GM23338 (cell line): ENCODE data around the gene ADAMTS20. TPM values are rescaled to one million over a fixed set of nuclear protein-coding genes. Genes with fewer than 3 reads are reported as not detected.

ENCODE experiments used
- ATAC-seq: fragments of 200-7000 bp; cut with Tn5 transposase; 3 replicates; pipeline ENCODE4 v1.9.1; 2020
- DNase-seq: peaks from one replicate; pipeline ENCODE4 v3.0.0-alpha.2; 2015; ENCODE audit warnings: low spot score
- H2AFZ ChIP-seq: fragments of 200-600 bp; sonication (generic); 2 replicates; pipeline ENCODE4 v1.8.0; 2016; ENCODE audit warnings: antibody characterized with exemption, mild to moderate bottlenecking, moderate library complexity
- H3F3A ChIP-seq: fragments of 200-600 bp; sonication (generic); replicated peaks from 2 replicates; pipeline ENCODE4 v1.8.0; 2017; ENCODE audit warnings: antibody characterized with exemption, mixed run types, low read depth
- H3K27ac ChIP-seq: fragments of 200-600 bp; sonication (generic); 2 replicates; pipeline ENCODE4 v1.6.1; 2016; ENCODE audit warnings: low read depth
- H3K27me3 ChIP-seq: fragments of 200-600 bp; sonication (generic); 2 replicates; pipeline ENCODE4 v1.8.0; 2016; ENCODE audit warnings: mild to moderate bottlenecking, mixed run types, moderate library complexity; ENCODE audit not compliant: insufficient read depth
- H3K36me3 ChIP-seq: fragments of 200-600 bp; sonication (generic); 2 replicates; pipeline ENCODE4 v1.8.0; 2016; ENCODE audit warnings: mild to moderate bottlenecking; ENCODE audit not compliant: insufficient read depth
- H3K4me1 ChIP-seq: fragments of 200-600 bp; sonication (generic); 2 replicates; pipeline ENCODE4 v1.8.0; 2016; ENCODE audit warnings: mild to moderate bottlenecking, moderate library complexity; ENCODE audit not compliant: insufficient read depth
- H3K4me2 ChIP-seq: fragments of 200-600 bp; sonication (generic); 2 replicates; pipeline ENCODE4 v1.7.1; 2017; ENCODE audit warnings: mixed run types
- H3K4me3 ChIP-seq: fragments of 200-600 bp; sonication (generic); 2 replicates; pipeline ENCODE4 v1.6.1; 2016; ENCODE audit warnings: mixed run types
- H3K79me2 ChIP-seq: fragments of 200-600 bp; sonication (generic); replicated peaks from 2 replicates; pipeline ENCODE4 v1.8.0; 2017; ENCODE audit warnings: mild to moderate bottlenecking; ENCODE audit not compliant: insufficient read depth
- H3K9me2 ChIP-seq: fragments of 200-600 bp; sonication (generic); 2 replicates; pipeline ENCODE4 v1.8.0; 2017; ENCODE audit not compliant: insufficient read depth
- H4K20me1 ChIP-seq: fragments of 200-600 bp; sonication (generic); replicated peaks from 2 replicates; pipeline ENCODE4 v1.8.0; 2017; ENCODE audit warnings: mild to moderate bottlenecking; ENCODE audit not compliant: insufficient read depth
- H3K27ac Mint-ChIP-seq: 2 replicates; pipeline ENCODE4 v1.8.0; 2020; ENCODE audit warnings: inconsistent platforms, mild to moderate bottlenecking, moderate library complexity, mixed read lengths
- H3K27me3 Mint-ChIP-seq: 3 replicates; pipeline ENCODE4 v1.8.0; 2022; ENCODE audit warnings: low read depth, mild to moderate bottlenecking, moderate library complexity, mixed read lengths, inconsistent platforms; ENCODE audit not compliant: insufficient read depth, poor library complexity
- H3K36me3 Mint-ChIP-seq: 3 replicates; pipeline ENCODE4 v1.8.0; 2021; ENCODE audit warnings: low read depth, mild to moderate bottlenecking, inconsistent platforms, moderate library complexity, mixed read lengths
- H3K4me1 Mint-ChIP-seq: 3 replicates; pipeline ENCODE4 v1.8.0; 2020; ENCODE audit warnings: mild to moderate bottlenecking, inconsistent platforms, mixed read lengths
- H3K4me3 Mint-ChIP-seq: 3 replicates; pipeline ENCODE4 v1.8.0; 2021; ENCODE audit warnings: moderate library complexity, mild to moderate bottlenecking, inconsistent platforms, mixed read lengths
- H3K9me3 Mint-ChIP-seq: 3 replicates; pipeline ENCODE4 v1.8.0; 2020; ENCODE audit warnings: moderate library complexity, mild to moderate bottlenecking, inconsistent platforms, mixed read lengths
- CREB1 ChIP-seq: fragments of 250-450 bp; sonication (Bioruptor Pico); IDR thresholded peaks from 2 replicates; pipeline ENCODE4 v1.5.0; 2020; ENCODE audit warnings: low read depth, mild to moderate bottlenecking, moderate library complexity
- EZH2 ChIP-seq: fragments of 200-600 bp; sonication (generic); IDR thresholded peaks from one replicate; pipeline ENCODE4 v1.8.0; 2017; ENCODE audit warnings: antibody characterized with exemption, mild to moderate bottlenecking, low read depth; ENCODE audit not compliant: unreplicated experiment
- EZH2phosphoT487 ChIP-seq: fragments of 200-600 bp; sonication (generic); IDR thresholded peaks from one replicate; pipeline ENCODE4 v1.8.1; 2018; ENCODE audit warnings: antibody characterized with exemption; ENCODE audit not compliant: unreplicated experiment
- JUNB ChIP-seq: IDR thresholded peaks from one replicate; pipeline ENCODE4 v1.6.1; 2016; ENCODE audit warnings: antibody characterized with exemption; ENCODE audit not compliant: unreplicated experiment
- NANOG ChIP-seq: IDR thresholded peaks from 2 replicates; pipeline ENCODE4 v1.6.1; 2016; ENCODE audit warnings: antibody characterized with exemption, borderline replicate concordance
- POLR2AphosphoS5 ChIP-seq: IDR thresholded peaks from 2 replicates; pipeline ENCODE4 v1.6.1; 2016; ENCODE audit warnings: antibody characterized with exemption, low read depth
- STAT1 ChIP-seq: IDR thresholded peaks from one replicate; pipeline ENCODE4 v1.6.1; 2016; ENCODE audit warnings: antibody characterized with exemption; ENCODE audit not compliant: unreplicated experiment
- ZNF114 ChIP-seq: fragments of 250-450 bp; sonication (Bioruptor Pico); IDR thresholded peaks from 2 replicates; pipeline ENCODE4 v1.5.0; 2020; ENCODE audit warnings: mild to moderate bottlenecking, moderate library complexity
- ZNF331 ChIP-seq: fragments of 250-450 bp; sonication (Bioruptor Pico); IDR thresholded peaks from 2 replicates; pipeline ENCODE4 v1.5.0; 2020; ENCODE audit warnings: low read depth, mild to moderate bottlenecking, moderate library complexity
- polyA plus RNA-seq: library from polyadenylated mRNA; unstranded; fragments of >200 nt; fragmentation: Nextera tagmentation; extraction: Ambion mirVana; gene quantifications from 2 replicates; pipeline ENCODE4 v1.2.1, GENCODE V29; 2016
- total RNA-seq: library from RNA; depleted of rRNA; stranded (reverse); fragments of >200 nt; shearing (Covaris generic); gene quantifications from 2 replicates; pipeline ENCODE4 v1.2.3, GENCODE V29; 2014
- TF ChIP-seq, protein P1 (sequence below): IDR thresholded peaks from one replicate; pipeline ENCODE4 v1.6.1; 2018; ENCODE audit warnings: antibody characterized with exemption; ENCODE audit not compliant: unreplicated experiment
- TF ChIP-seq, protein P2 (sequence below): IDR thresholded peaks from 2 replicates; pipeline ENCODE4 v1.6.1; 2016; ENCODE audit warnings: antibody characterized with exemption
- TF ChIP-seq, protein P3 (sequence below), 2 experiments: fragments of 200-600 bp in 1 of 2; sonication (generic) in 1 of 2; conservative IDR thresholded peaks; 2 replicates each; pipeline versions ENCODE4 v1.5.1 to v1.6.1; 2016 to 2017; ENCODE audit warnings: antibody characterized with exemption in 2 of 2, low read depth in 2 of 2, mild to moderate bottlenecking in 2 of 2, moderate library complexity in 1 of 2
- TF ChIP-seq, protein P4 (sequence below): fragments of 250-450 bp; sonication (Bioruptor Pico); IDR thresholded peaks from 2 replicates; pipeline ENCODE4 v1.5.0; 2020; ENCODE audit warnings: mild to moderate bottlenecking, moderate library complexity

Gene ADAMTS20
- total and polyA plus RNA-seq, 2 experiments from 2014 or later = 2.0 to 9.3 TPM

DNA sequence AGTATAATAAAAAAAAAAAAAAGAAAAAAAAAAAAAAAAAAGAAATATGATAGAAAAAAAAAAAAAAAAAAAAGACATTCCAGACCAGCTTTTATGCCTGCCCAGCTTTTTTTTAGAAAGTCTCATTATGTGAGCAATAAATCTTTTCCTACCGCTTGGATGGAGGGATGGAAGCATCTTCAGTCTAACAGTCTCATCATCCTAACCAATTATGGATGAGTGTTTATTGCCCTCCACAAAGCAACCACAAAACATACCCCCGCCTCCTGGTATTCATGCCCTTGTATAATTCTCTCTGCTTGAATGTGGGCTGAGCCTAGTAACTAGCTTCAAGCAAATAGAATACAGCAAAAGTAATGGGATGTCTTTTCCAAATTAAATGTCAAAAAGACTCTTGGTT is 33.7 kb upstream of the ADAMTS20 start (continued):
- TF ChIP-seq, protein P1, sequence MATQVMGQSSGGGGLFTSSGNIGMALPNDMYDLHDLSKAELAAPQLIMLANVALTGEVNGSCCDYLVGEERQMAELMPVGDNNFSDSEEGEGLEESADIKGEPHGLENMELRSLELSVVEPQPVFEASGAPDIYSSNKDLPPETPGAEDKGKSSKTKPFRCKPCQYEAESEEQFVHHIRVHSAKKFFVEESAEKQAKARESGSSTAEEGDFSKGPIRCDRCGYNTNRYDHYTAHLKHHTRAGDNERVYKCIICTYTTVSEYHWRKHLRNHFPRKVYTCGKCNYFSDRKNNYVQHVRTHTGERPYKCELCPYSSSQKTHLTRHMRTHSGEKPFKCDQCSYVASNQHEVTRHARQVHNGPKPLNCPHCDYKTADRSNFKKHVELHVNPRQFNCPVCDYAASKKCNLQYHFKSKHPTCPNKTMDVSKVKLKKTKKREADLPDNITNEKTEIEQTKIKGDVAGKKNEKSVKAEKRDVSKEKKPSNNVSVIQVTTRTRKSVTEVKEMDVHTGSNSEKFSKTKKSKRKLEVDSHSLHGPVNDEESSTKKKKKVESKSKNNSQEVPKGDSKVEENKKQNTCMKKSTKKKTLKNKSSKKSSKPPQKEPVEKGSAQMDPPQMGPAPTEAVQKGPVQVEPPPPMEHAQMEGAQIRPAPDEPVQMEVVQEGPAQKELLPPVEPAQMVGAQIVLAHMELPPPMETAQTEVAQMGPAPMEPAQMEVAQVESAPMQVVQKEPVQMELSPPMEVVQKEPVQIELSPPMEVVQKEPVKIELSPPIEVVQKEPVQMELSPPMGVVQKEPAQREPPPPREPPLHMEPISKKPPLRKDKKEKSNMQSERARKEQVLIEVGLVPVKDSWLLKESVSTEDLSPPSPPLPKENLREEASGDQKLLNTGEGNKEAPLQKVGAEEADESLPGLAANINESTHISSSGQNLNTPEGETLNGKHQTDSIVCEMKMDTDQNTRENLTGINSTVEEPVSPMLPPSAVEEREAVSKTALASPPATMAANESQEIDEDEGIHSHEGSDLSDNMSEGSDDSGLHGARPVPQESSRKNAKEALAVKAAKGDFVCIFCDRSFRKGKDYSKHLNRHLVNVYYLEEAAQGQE = no peak
- TF ChIP-seq EZH2 = no peak

DNA sequence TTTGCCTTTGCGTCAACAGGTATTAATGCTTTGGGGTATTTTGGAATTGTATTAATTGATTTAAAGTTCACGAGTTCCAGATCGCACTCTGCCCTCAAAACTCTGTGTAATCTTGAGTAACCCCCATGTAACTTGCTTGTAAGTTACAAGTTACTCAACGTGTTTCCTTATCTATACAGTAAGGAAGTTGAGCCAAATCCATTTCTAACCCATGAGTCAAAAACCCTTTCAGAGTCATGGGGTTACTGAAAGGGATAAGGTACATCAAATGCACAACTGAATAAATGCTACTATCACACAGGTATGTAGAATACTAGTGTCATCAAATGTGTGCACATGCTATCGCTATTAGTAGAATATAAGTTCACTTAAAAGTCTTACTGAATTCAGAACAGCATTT is 28.6 kb upstream of the ADAMTS20 start:
- Histone ChIP-seq H4K20me1 (no peaks in the 10 kb centered on the region), H3K27ac (no peak overlapping the region), H3K79me2 (no peaks in the 10 kb centered on the region), H3K36me3 (no peaks in the 10 kb centered on the region), H2AFZ (no peak overlapping the region), H3K4me2 (no peak overlapping the region), H3K9me2 (0 out of 2 replicates have a peak, but pooled peaks cover 4% of the 10 kb centered on the region), H3K4me1 (no peaks in the 10 kb centered on the region), H3K27me3 (no peaks in the 10 kb centered on the region), H3F3A (no peaks in the 10 kb centered on the region), H3K4me3 (no peak overlapping the region)
- Mint-ChIP-seq H3K4me3 (no peak overlapping the region), H3K27me3 (peaks cover 1% of the 10 kb centered on the region), H3K9me3 (no peaks in the 10 kb centered on the region), H3K36me3 (no peaks in the 10 kb centered on the region), H3K27ac (no peak overlapping the region), H3K4me1 (peaks cover 6% of the 10 kb centered on the region; the same call in 2 of the 3 replicates)
- TF ChIP-seq CREB1 (CRISPR knock-in tag) = no peak
- TF ChIP-seq ZNF331 (CRISPR knock-in tag) = no peak
- TF ChIP-seq, protein P2, sequence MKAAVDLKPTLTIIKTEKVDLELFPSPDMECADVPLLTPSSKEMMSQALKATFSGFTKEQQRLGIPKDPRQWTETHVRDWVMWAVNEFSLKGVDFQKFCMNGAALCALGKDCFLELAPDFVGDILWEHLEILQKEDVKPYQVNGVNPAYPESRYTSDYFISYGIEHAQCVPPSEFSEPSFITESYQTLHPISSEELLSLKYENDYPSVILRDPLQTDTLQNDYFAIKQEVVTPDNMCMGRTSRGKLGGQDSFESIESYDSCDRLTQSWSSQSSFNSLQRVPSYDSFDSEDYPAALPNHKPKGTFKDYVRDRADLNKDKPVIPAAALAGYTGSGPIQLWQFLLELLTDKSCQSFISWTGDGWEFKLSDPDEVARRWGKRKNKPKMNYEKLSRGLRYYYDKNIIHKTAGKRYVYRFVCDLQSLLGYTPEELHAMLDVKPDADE = no peak
- TF ChIP-seq, protein P3, sequence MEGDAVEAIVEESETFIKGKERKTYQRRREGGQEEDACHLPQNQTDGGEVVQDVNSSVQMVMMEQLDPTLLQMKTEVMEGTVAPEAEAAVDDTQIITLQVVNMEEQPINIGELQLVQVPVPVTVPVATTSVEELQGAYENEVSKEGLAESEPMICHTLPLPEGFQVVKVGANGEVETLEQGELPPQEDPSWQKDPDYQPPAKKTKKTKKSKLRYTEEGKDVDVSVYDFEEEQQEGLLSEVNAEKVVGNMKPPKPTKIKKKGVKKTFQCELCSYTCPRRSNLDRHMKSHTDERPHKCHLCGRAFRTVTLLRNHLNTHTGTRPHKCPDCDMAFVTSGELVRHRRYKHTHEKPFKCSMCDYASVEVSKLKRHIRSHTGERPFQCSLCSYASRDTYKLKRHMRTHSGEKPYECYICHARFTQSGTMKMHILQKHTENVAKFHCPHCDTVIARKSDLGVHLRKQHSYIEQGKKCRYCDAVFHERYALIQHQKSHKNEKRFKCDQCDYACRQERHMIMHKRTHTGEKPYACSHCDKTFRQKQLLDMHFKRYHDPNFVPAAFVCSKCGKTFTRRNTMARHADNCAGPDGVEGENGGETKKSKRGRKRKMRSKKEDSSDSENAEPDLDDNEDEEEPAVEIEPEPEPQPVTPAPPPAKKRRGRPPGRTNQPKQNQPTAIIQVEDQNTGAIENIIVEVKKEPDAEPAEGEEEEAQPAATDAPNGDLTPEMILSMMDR (conservative IDR thresholded peaks at IDR 0.05; ENCODE audit: low read depth in 2 of 2) = no peak
- TF ChIP-seq STAT1 = no peak
- no peak for TF ChIP-seq ZNF114
- TF ChIP-seq, protein P4, sequence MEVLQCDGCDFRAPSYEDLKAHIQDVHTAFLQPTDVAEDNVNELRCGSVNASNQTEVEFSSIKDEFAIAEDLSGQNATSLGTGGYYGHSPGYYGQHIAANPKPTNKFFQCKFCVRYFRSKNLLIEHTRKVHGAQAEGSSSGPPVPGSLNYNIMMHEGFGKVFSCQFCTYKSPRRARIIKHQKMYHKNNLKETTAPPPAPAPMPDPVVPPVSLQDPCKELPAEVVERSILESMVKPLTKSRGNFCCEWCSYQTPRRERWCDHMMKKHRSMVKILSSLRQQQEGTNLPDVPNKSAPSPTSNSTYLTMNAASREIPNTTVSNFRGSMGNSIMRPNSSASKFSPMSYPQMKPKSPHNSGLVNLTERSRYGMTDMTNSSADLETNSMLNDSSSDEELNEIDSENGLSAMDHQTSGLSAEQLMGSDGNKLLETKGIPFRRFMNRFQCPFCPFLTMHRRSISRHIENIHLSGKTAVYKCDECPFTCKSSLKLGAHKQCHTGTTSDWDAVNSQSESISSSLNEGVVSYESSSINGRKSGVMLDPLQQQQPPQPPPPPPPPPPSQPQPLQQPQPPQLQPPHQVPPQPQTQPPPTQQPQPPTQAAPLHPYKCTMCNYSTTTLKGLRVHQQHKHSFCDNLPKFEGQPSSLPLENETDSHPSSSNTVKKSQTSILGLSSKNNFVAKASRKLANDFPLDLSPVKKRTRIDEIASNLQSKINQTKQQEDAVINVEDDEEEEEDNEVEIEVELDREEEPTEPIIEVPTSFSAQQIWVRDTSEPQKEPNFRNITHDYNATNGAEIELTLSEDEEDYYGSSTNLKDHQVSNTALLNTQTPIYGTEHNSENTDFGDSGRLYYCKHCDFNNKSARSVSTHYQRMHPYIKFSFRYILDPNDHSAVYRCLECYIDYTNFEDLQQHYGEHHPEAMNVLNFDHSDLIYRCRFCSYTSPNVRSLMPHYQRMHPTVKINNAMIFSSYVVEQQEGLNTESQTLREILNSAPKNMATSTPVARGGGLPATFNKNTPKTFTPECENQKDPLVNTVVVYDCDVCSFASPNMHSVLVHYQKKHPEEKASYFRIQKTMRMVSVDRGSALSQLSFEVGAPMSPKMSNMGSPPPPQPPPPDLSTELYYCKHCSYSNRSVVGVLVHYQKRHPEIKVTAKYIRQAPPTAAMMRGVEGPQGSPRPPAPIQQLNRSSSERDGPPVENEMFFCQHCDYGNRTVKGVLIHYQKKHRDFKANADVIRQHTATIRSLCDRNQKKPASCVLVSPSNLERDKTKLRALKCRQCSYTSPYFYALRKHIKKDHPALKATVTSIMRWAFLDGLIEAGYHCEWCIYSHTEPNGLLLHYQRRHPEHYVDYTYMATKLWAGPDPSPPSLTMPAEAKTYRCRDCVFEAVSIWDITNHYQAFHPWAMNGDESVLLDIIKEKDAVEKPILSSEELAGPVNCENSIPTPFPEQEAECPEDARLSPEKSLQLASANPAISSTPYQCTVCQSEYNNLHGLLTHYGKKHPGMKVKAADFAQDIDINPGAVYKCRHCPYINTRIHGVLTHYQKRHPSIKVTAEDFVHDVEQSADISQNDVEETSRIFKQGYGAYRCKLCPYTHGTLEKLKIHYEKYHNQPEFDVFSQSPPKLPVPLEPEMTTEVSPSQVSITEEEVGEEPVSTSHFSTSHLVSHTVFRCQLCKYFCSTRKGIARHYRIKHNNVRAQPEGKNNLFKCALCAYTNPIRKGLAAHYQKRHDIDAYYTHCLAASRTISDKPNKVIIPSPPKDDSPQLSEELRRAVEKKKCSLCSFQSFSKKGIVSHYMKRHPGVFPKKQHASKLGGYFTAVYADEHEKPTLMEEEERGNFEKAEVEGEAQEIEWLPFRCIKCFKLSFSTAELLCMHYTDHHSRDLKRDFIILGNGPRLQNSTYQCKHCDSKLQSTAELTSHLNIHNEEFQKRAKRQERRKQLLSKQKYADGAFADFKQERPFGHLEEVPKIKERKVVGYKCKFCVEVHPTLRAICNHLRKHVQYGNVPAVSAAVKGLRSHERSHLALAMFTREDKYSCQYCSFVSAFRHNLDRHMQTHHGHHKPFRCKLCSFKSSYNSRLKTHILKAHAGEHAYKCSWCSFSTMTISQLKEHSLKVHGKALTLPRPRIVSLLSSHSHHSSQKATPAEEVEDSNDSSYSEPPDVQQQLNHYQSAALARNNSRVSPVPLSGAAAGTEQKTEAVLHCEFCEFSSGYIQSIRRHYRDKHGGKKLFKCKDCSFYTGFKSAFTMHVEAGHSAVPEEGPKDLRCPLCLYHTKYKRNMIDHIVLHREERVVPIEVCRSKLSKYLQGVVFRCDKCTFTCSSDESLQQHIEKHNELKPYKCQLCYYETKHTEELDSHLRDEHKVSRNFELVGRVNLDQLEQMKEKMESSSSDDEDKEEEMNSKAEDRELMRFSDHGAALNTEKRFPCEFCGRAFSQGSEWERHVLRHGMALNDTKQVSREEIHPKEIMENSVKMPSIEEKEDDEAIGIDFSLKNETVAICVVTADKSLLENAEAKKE = no peak
- TF ChIP-seq NANOG = no peak
- no peak for TF ChIP-seq JUNB
- no peak for TF ChIP-seq POLR2AphosphoS5
- TF ChIP-seq EZH2 = no peak
- TF ChIP-seq EZH2phosphoT487 = no peak
- no peak for DNase-seq
- ATAC-seq = no peak
